SK-N-MC (cell line): ENCODE measurements around the gene TMEM101.

Experiments
- EZH2 ChIP-seq: fragments of 200-600 bp; sonication (generic); IDR thresholded peaks from one replicate; pipeline ENCODE4 v1.6.1; 2017; ENCODE audit warnings: antibody characterized with exemption
- FOXP2 ChIP-seq: optimal IDR thresholded peaks from 2 replicates; pipeline ENCODE3; 2011; ENCODE audit warnings: mild to moderate bottlenecking, moderate library complexity; ENCODE audit not compliant: insufficient read depth; ENCODE audit errors: extremely low read length, control extremely low read depth
- POLR2AphosphoS5 ChIP-seq: IDR thresholded peaks from 2 replicates; pipeline ENCODE4 v1.6.1; 2012; ENCODE audit warnings: mild to moderate bottlenecking, low read depth, low read length, borderline replicate concordance

- TF ChIP-seq POLR2AphosphoS5 (no peak), EZH2 (no peak), FOXP2 (no peak)
These were observed 12.5 kb downstream of the TMEM101 start for GRCh38 chr17:44002141-44002848.
